ENCODE measurements around the gene TP53INP2.
"Not testable (repeated sequence)": the region's sequence is repeated elsewhere in the genome, so short reads cannot be mapped to it uniquely, and the experiment has no call there.

TP53INP2 gene, protein sequence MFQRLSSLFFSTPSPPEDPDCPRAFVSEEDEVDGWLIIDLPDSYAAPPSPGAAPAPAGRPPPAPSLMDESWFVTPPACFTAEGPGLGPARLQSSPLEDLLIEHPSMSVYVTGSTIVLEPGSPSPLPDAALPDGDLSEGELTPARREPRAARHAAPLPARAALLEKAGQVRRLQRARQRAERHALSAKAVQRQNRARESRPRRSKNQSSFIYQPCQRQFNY

DNA sequence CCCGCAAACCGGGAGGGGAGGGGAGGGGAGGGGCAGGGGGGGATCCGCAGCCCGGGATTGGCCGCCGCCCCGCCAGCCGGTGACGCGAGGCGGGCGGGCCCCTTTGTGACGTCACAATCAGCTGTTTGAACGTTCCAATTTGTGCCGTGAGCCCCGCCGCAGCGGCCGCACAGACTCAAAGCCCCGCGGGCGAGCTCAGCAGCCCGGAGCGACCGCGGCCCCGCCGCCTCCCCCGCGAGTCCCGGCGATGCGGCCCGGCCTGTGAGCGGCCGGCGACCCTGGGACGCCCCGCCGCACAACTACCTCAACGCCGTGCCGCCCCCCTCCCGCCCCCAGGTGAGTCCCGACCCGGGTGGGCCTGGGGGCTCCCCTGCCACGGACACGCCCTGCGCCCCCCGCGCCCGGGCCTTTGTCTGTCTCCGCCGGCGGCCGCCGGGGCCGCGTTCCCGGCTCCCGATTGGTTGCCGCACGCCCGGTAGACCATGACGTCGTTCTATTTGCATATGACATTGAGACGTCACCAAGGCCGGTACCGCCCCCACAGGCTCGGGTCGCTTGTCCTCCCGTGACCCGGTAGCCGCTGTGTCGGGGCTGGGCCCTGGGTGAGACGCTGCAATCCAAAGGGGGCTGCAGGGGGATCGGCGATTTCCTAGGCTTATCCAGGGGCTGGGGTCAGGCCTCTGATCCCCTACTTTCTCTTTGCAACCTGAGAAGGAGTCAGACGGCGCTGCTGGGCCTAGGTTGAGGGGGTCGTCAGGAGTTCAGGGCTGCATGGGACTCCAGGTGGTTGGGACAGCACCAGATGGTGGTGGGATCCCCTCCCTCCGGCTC is at the start of gene TP53INP2:
TP53INP2 (plus strand) TSS at position 168 of the 831 bp plus-strand sequence. CDS start 4,396 bp downstream, outside the sequence.
- DNase-seq (ENCODE audit: low read depth, low spot score) = peak; percentile 58

- not testable (repeated sequence) for DNase-seq (ENCODE audit: low read depth, low spot score)
Observed at GRCh38 chr20:34658654-34659053, 45.5 kb upstream of the TP53INP2 start.

DNA sequence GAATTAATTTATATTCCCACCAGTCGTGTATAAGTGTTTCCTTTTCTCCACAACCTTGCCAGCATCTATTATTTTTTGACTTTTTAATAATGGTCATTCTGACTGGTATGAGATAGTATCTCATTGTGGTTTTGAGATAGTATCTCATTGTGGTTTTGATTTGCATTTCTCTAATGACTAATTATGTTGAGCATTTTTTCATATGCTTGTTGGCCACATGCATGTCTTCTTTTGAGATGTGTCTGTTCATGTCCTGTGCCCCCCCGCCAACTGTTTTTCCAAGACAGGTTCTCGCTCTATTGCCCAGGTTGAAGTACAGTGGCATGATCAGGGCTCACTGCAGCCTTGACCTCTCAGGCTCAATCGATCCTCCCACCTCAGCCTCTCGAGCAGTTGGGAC is 42.3 kb upstream of the TP53INP2 start:
- DNase-seq (ENCODE audit: low read depth, low spot score) = not testable (repeated sequence)

GRCh38 chr20:34663213-34663943 is 40.8 kb upstream of the TP53INP2 start:
- DNase-seq (ENCODE audit: low read depth, low spot score) = no peak

- DNase-seq (ENCODE audit: low read depth, low spot score) = not testable (repeated sequence)
Observed at GRCh38 chr20:34664751-34665150, 39.4 kb upstream of the TP53INP2 start.

DNA sequence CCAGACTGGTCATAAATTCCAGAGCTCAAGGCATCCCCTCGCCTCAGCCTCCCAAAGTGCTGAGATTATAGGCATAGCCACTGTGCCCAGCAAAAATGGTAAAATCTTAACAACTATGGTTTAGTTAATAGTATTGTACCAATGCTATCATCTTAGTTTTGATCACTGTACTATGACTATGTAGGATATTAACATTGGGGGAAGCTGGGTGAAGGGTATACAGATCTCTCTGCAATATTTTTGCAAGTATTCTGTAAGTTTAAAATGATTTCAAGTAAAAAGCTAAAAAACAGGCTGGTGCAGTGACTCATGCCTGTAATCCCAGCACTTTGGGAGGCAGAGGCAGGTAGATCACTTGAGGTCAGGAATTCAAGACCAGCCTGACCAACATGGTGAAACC is 35.0 kb upstream of the TP53INP2 start:
- DNase-seq (ENCODE audit: low read depth, low spot score) = no peak

DNA sequence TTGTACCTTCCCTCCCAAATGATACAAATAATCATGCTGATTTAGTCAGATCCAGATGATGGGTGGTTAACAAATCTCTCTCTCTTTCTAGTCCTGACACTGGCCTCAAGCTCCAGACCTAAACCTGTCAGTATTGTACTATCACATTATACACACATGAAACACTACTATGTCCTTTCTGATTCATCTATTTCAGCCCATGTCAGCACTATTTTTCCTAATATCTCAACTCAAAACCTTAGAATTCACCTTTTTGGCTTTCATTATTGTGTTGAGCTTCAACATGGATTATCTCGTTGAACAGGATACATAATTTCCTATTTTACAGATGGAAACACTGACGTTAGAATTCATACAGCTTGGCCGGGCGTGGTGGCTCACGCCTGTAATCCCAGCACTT is 30.7 kb upstream of the TP53INP2 start:
- no peak for DNase-seq (ENCODE audit: low read depth, low spot score)

- no peak for DNase-seq (ENCODE audit: low read depth, low spot score)
Observed at GRCh38 chr20:34675561-34675960, 28.6 kb upstream of the TP53INP2 start.

GRCh38 chr20:34675993-34676641 is 28.0 kb upstream of the TP53INP2 start:
- DNase-seq (ENCODE audit: low read depth, low spot score) = no peak

DNA sequence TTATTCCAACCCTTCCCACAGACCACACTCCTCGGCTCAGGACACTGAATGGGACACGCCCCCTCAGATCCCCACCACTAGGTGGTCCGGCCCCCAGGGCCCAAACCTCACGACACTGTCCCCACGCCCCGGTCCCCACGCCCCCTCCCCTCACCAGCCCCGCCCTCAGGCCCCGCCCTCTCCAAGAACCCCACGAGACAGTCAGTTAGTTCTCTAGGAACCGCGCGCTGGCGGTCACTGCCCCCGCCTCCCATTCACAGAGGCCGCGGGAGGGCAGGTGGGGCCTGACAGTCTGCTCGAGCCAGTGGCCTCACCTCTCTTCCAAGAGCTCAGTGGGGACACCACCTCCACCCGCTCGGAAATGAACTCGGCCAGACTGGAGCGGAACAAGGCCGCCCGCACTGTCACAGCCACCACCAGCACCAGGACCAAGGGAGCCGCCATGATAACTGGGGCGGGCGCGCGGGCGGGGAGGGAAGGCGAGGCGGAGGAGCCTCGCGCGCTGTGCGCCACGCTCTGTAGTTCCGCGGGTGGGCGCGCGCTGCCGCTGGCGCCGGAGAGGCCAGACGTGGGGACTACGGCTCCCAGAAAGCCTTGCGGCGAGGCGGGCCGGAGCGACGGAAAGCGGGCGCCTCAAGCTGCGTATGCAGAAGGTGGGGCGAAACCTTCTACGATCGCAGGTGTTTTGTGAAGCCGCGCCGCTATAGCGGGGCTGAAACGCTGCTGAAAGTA is 27.3 kb upstream of the TP53INP2 start, which contains the start of gene PIGU:
PIGU (minus strand) TSS at position 451 of the 732 bp plus-strand sequence; CDS start at position 444, 7 bp downstream.
- DNase-seq (ENCODE audit: low read depth, low spot score) = peak; percentile 89

- no peak for DNase-seq (ENCODE audit: low read depth, low spot score)
Observed at GRCh38 chr20:34680586-34681175, 23.5 kb upstream of the TP53INP2 start.

DNA sequence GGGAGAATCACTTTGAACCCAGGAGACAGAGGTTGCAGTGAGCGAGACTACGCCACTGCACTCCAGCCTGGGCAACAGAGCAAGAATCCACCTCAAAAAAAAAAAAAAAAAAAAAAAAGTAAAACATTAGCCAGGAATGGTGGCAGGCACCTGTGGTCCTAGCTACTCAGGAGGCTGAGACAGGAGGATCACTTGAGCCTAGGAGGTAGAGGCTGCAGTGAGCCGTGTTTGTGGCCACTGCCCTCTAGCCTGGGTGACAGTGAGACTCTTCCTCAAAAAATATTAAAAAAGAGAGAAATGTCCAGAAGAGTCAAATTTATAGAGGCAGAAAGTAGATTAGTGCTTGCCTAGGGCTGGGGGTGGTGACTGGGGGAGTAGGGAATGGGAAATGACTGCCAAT is 20.5 kb upstream of the TP53INP2 start:
- no peak for DNase-seq (ENCODE audit: low read depth, low spot score)

GRCh38 chr20:34689486-34689885 is 14.7 kb upstream of the TP53INP2 start:
- DNase-seq (ENCODE audit: low read depth, low spot score) = no peak

GRCh38 chr20:34691838-34692237 is 12.3 kb upstream of the TP53INP2 start:
- DNase-seq (ENCODE audit: low read depth, low spot score) = no peak

GRCh38 chr20:34693414-34693813 is 10.7 kb upstream of the TP53INP2 start:
- DNase-seq (ENCODE audit: low read depth, low spot score) = no peak

GRCh38 chr20:34701405-34702085 is 2.6 kb upstream of the TP53INP2 start:
- DNase-seq (ENCODE audit: low read depth, low spot score) = no peak

DNA sequence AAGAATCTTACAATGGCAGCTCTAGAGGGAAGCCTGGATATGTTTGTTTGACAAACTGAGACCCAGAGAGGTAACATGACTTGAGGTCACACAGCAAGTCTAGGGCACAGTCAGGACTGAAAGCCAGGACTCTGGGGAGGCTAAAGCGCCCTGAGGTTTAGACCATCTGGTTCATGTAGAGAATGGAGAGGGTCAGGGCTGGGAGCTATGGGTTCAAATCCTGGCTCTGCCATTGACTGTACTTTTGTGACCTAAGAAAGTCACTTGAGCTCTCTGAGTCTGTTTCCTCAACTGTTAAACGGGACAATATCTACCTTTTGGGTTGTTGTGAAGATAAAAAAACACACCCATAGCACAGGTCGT is 1.1 kb upstream of the TP53INP2 start:
- no peak for DNase-seq (ENCODE audit: low read depth, low spot score)

DNA sequence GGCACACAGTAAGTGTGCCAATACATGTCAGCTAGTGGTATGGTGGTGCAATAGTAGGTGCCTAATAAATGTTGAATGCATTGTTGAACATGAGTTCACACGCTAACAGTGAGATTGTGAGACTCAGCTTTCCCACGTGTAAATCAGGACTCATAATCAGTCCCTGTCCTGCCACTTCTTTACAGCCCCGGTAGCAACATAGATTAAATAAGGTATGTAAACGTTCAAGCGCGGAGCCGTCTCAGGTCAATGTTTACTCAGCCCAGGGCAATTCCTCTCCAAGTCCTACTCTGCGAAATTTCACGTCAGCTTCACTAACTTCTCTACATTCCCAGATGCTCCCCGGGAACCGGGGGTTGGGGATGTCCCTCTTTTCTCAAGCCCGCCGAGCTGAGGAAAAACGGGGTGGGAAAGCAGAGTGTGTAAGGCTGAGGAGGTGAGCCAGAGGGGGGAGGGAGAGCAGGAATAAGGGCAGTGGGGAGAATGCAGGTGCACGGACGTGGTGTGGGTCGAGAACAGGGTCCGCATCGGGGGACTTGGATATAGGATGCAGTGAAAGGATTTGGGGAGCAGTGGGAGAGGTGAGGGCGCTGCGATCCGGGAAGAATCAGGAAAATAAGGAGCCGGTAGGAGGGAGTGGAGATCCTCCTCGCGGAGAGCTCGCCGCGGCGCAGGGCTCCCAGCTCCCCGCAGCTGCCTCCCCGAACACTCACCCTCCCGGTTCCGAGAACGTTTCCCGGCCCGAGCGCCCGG is 544 bp upstream of the TP53INP2 start:
- DNase-seq (ENCODE audit: low read depth, low spot score) = no peak

GRCh38 chr20:34705008-34705396 is 858 bp downstream of the TP53INP2 start:
- no peak for DNase-seq (ENCODE audit: low read depth, low spot score)
